Endothelial cell of coronary artery (primary cell): Measurements from ENCODE around the gene CTSS. TPM values are rescaled to one million over a fixed set of nuclear protein-coding genes. Genes with fewer than 3 reads are reported as not detected.

Source experiments
- total RNA-seq: library from RNA; depleted of rRNA; stranded (reverse); fragments of >200 nt; gene quantifications from 2 replicates; pipeline ENCODE4 v1.2.3, GENCODE V29; 2014

The CTSS gene
- total RNA-seq = 10.6 and 12.9 TPM in 2 replicates

GRCh38 chr1:150765296-150765976 lies at the start of gene CTSS:
Gene CTSS (minus strand): TSS chr1:150765778. CDS start chr1:150764763, 1,015 bp downstream.

GRCh38 chr1:150808121-150808520 lies 42.5 kb upstream of the CTSS start, which contains the start of gene CTSK:
Gene CTSK (minus strand): TSS chr1:150808260. CDS start chr1:150806805, 1,455 bp downstream.

GRCh38 chr1:150720703-150721102 lies 44.9 kb downstream of the CTSS start, which contains the start of gene HORMAD1:
Gene HORMAD1 (minus strand): TSS chr1:150720895. CDS start chr1:150719505, 1,390 bp downstream.

GRCh38 chr1:150696995-150697927 lies 68.3 kb downstream of the CTSS start, which contains the start of gene GOLPH3L:
Gene GOLPH3L (minus strand): TSS chr1:150697154. CDS start chr1:150694838, 2,316 bp downstream.

Other genes with a start within 250 kb of the CTSS start
- 0.18 and 0.56 TPM in 2 replicates for gene ADAMTSL4, start 216.4 kb downstream of the CTSS start, total RNA-seq
- 196 and 263 TPM in 2 replicates for gene MCL1, start 186.2 kb downstream of the CTSS start, total RNA-seq
- 64.4 and 71.7 TPM in 2 replicates for gene ENSA, start 136.2 kb downstream of the CTSS start, total RNA-seq
- gene GOLPH3L, start 68.6 kb downstream of the CTSS start, total RNA-seq = 14.0 and 14.7 TPM in 2 replicates
- gene HORMAD1, start 44.9 kb downstream of the CTSS start, total RNA-seq = not detected in 2 replicates
- gene CTSK, start 42.5 kb upstream of the CTSS start, total RNA-seq = 2.3 and 3.2 TPM in 2 replicates
- 16.7 and 26.8 TPM in 2 replicates for gene ARNT, start 110.8 kb upstream of the CTSS start, total RNA-seq
- not detected in 2 replicates for gene CTXND2, start 121.4 kb upstream of the CTSS start, total RNA-seq
- gene SETDB1, start 160.6 kb upstream of the CTSS start, total RNA-seq = 34.0 and 35.1 TPM in 2 replicates
- gene CERS2, start 209.1 kb upstream of the CTSS start, total RNA-seq = 65.1 and 87.3 TPM in 2 replicates
- not detected in 2 replicates for gene ANXA9, start 216.5 kb upstream of the CTSS start, total RNA-seq
- 5.7 and 10.5 TPM in 2 replicates for gene MINDY1, start 241.1 kb upstream of the CTSS start, total RNA-seq
- gene PRUNE1, start 242.7 kb upstream of the CTSS start, total RNA-seq = 3.1 and 5.5 TPM in 2 replicates